Measurements from ENCODE around the gene SLC22A4. TPM values are rescaled to one million over a fixed set of nuclear protein-coding genes. Genes with fewer than 3 reads are reported as not detected.

The SLC22A4 gene
- total RNA-seq, 1 donor from 2014 or later = 2.1 TPM

- peaks cover 7% of the 10 kb centered on the region for H3K4me1 Mint-ChIP-seq
- DNase-seq = no peak
- peaks cover 21% of the 10 kb centered on the region for H3K27me3 Mint-ChIP-seq
- no peaks in the 10 kb centered on the region for H3K36me3 Mint-ChIP-seq (ENCODE audit: low read depth)
- H3K4me3 Mint-ChIP-seq = no peak overlapping the region
- no peaks in the 10 kb centered on the region for H3K9me3 Mint-ChIP-seq
- intact Hi-C loops (cut with micrococcal nuclease) = no loop called here
- H3K27ac Mint-ChIP-seq = no peak overlapping the region
Measured at GRCh38 chr5:132275367-132276220, 18.6 kb upstream of the SLC22A4 start.

GRCh38 chr5:132277256-132277655 lies 16.9 kb upstream of the SLC22A4 start:
- no peaks in the 10 kb centered on the region for H3K9me3 Mint-ChIP-seq
- H3K27me3 Mint-ChIP-seq = peaks cover 27% of the 10 kb centered on the region
- no peak overlapping the region for H3K27ac Mint-ChIP-seq
- peaks cover 7% of the 10 kb centered on the region for H3K4me1 Mint-ChIP-seq
- no peak for DNase-seq
- no peak overlapping the region for H3K4me3 Mint-ChIP-seq
- intact Hi-C loops (cut with micrococcal nuclease) = no loop called here
- no peaks in the 10 kb centered on the region for H3K36me3 Mint-ChIP-seq (ENCODE audit: low read depth)

- Mint-ChIP-seq H3K27me3 (peaks cover 23% of the 10 kb centered on the region), H3K4me3 (no peak overlapping the region), H3K36me3 (ENCODE audit: low read depth) (no peaks in the 10 kb centered on the region), H3K9me3 (no peaks in the 10 kb centered on the region), H3K4me1 (no peaks in the 10 kb centered on the region), H3K27ac (no peak overlapping the region)
- intact Hi-C loops (cut with micrococcal nuclease) = no loop called here
- DNase-seq = no peak
Measured at GRCh38 chr5:132277971-132278853, 16.0 kb upstream of the SLC22A4 start.

GRCh38 chr5:132279801-132280200 lies 14.4 kb upstream of the SLC22A4 start:
- Mint-ChIP-seq H3K36me3 (ENCODE audit: low read depth) (no peaks in the 10 kb centered on the region), H3K4me3 (no peak overlapping the region), H3K4me1 (no peaks in the 10 kb centered on the region), H3K9me3 (no peaks in the 10 kb centered on the region), H3K27me3 (peaks cover 16% of the 10 kb centered on the region), H3K27ac (no peak overlapping the region)
- intact Hi-C loops (cut with micrococcal nuclease) = no loop called here
- no peak for DNase-seq

- intact Hi-C loops (cut with micrococcal nuclease) = no loop called here
- no peak overlapping the region for H3K4me3 Mint-ChIP-seq
Measured at GRCh38 chr5:132280371-132281240, 13.6 kb upstream of the SLC22A4 start.

GRCh38 chr5:132281856-132282614 lies 12.2 kb upstream of the SLC22A4 start:
- no peak overlapping the region for H3K27ac Mint-ChIP-seq
- intact Hi-C loops (cut with micrococcal nuclease) = no loop called here

More at GRCh38 chr5:132280371-132281240, 13.6 kb upstream of the SLC22A4 start:
- DNase-seq = no peak
- Mint-ChIP-seq H3K9me3 (no peaks in the 10 kb centered on the region), H3K27me3 (peaks cover 12% of the 10 kb centered on the region), H3K4me1 (no peaks in the 10 kb centered on the region), H3K36me3 (ENCODE audit: low read depth) (no peaks in the 10 kb centered on the region), H3K27ac (no peak overlapping the region)

GRCh38 chr5:132283423-132284043 lies 10.7 kb upstream of the SLC22A4 start:
- peaks cover 12% of the 10 kb centered on the region for H3K27me3 Mint-ChIP-seq

More at GRCh38 chr5:132281856-132282614, 12.2 kb upstream of the SLC22A4 start:
- H3K27me3 Mint-ChIP-seq = peaks cover 12% of the 10 kb centered on the region
- no peak overlapping the region for H3K4me3 Mint-ChIP-seq
- no peak for DNase-seq
- no peaks in the 10 kb centered on the region for H3K4me1 Mint-ChIP-seq
- no peaks in the 10 kb centered on the region for H3K36me3 Mint-ChIP-seq (ENCODE audit: low read depth)
- H3K9me3 Mint-ChIP-seq = no peaks in the 10 kb centered on the region

GRCh38 chr5:132289097-132289496 lies 5.1 kb upstream of the SLC22A4 start:
- Mint-ChIP-seq H3K27ac (no peak overlapping the region), H3K27me3 (peaks cover 3% of the 10 kb centered on the region), H3K36me3 (ENCODE audit: low read depth) (no peaks in the 10 kb centered on the region), H3K4me1 (peaks cover 6% of the 10 kb centered on the region), H3K4me3 (no peak overlapping the region), H3K9me3 (no peaks in the 10 kb centered on the region)
- DNase-seq = no peak
- intact Hi-C loops (cut with micrococcal nuclease) = no loop called here

More at GRCh38 chr5:132283423-132284043, 10.7 kb upstream of the SLC22A4 start:
- Mint-ChIP-seq H3K27ac (no peak overlapping the region), H3K36me3 (ENCODE audit: low read depth) (no peaks in the 10 kb centered on the region), H3K9me3 (no peaks in the 10 kb centered on the region), H3K4me1 (no peaks in the 10 kb centered on the region), H3K4me3 (no peak overlapping the region)
- intact Hi-C loops (cut with micrococcal nuclease) = no loop called here
- no peak for DNase-seq

- intact Hi-C loops (cut with micrococcal nuclease) = loop anchor here (5.0 kb wide), 2 partner anchors 206 to 219 kb away; partner anchors contain the start of gene CSF2
- no peak for DNase-seq
- no peak overlapping the region for H3K4me3 Mint-ChIP-seq
- no peaks in the 10 kb centered on the region for H3K36me3 Mint-ChIP-seq (ENCODE audit: low read depth)
- H3K9me3 Mint-ChIP-seq = no peaks in the 10 kb centered on the region
- no peak overlapping the region for H3K27ac Mint-ChIP-seq
- H3K27me3 Mint-ChIP-seq = peaks cover 4% of the 10 kb centered on the region
- H3K4me1 Mint-ChIP-seq = peaks cover 21% of the 10 kb centered on the region
Measured at GRCh38 chr5:132291026-132291425, 3.2 kb upstream of the SLC22A4 start.

- Mint-ChIP-seq H3K9me3 (no peaks in the 10 kb centered on the region), H3K27ac (peak overlapping the region; percentile 94), H3K4me1 (peaks cover 29% of the 10 kb centered on the region), H3K36me3 (ENCODE audit: low read depth) (no peaks in the 10 kb centered on the region), H3K27me3 (peaks cover 4% of the 10 kb centered on the region), H3K4me3 (peak overlapping the region; percentile 96)
- peak; percentile 88 for DNase-seq
- intact Hi-C loops (cut with micrococcal nuclease) = loop anchor here (2.0 to 5.0 kb wide), 3 partner anchors 204 to 733 kb away; partner anchors contain the start of genes CSF2 and ZCCHC10
Measured at GRCh38 chr5:132293066-132293991, 865 bp upstream of the SLC22A4 start.

GRCh38 chr5:132294728-132295504 lies 722 bp downstream of the SLC22A4 start:
- Mint-ChIP-seq H3K36me3 (ENCODE audit: low read depth) (no peaks in the 10 kb centered on the region), H3K27ac (peak overlapping the region; percentile 94)
- intact Hi-C loops (cut with micrococcal nuclease) = loop anchor here (1.0 to 5.0 kb wide), 6 partner anchors 34 to 275 kb away; partner anchors contain the start of genes CSF2, P4HA2 and SLC22A5

More at GRCh38 chr5:132294728-132295504, 722 bp downstream of the SLC22A4 start:
- Mint-ChIP-seq H3K4me1 (peaks cover 30% of the 10 kb centered on the region), H3K27me3 (peaks cover 5% of the 10 kb centered on the region), H3K9me3 (no peaks in the 10 kb centered on the region), H3K4me3 (peak overlapping the region; percentile 96)
- peak; percentile 87 for DNase-seq
